Cerebellar nuclear complex (tissue), 1 donor: ENCODE results near the gene UBL4A.

ENCODE experiments used
- DNase-seq, 2 experiments: peaks; one replicate each; lab custom pipeline; 2025; lab: John Stamatoyannopoulos, UW

The UBL4A gene

DNA sequence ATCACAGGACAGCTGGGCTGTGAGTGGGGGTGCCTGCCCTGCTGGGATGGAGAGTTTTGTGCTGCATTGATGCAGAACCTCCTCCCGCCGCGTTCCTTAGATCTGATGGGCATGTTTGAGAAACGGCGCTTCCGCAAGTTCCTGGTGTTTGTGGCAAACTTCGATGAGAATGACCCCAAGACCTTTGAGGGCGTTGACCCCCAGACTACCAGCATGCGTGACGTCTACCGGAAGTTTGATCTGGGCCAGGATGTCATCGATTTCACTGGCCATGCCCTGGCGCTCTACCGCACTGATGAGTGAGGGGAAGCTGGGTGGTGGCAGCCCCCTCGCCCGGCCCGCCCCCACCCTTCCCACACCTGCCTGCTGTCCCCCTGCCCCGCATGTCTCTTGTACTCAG is 46.6 kb downstream of the UBL4A start:
- DNase-seq, result no peak

DNA sequence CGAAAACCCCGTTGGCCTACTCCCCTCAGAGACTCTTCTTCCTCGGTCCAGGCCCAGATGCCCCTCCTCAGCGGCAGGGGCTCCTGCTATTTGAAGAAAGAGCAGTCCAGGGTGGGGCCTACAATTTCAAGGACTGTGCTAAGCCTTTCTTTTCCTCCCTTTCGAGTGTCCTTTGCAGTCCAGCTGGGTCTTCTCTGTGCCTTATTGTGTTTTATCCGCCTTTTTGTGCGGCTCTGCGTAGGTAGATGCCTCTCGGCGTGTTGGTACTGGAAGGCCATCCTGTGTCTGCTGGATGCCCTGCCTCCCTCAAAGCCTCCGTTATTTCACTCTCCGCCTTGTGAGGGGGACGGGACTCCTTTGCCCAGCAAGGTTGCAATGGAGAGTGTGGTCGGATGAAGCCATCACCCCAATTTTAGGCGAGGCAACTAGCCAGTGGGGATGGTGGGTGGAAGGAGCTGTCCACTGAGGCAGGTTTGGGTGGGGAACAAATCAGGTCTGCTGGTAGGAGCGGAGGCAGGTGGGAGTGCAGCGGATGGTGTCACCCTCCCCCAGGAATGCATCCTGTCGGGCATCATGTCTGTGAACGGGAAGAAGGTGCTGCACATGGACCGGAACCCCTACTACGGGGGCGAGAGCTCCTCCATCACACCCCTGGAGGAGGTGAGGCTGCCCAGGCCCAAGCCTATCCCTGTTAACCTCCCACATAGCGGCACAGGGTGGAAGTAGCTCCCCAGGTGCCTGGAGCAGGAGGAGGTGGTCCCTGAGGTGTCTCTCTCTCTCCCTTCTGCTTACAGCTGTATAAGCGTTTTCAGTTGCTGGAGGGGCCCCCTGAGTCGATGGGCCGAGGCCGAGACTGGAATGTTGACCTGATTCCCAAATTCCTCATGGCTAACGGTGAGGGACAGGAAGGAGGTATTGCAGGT is 48.2 kb downstream of the UBL4A start:
- DNase-seq, result no peak

DNA sequence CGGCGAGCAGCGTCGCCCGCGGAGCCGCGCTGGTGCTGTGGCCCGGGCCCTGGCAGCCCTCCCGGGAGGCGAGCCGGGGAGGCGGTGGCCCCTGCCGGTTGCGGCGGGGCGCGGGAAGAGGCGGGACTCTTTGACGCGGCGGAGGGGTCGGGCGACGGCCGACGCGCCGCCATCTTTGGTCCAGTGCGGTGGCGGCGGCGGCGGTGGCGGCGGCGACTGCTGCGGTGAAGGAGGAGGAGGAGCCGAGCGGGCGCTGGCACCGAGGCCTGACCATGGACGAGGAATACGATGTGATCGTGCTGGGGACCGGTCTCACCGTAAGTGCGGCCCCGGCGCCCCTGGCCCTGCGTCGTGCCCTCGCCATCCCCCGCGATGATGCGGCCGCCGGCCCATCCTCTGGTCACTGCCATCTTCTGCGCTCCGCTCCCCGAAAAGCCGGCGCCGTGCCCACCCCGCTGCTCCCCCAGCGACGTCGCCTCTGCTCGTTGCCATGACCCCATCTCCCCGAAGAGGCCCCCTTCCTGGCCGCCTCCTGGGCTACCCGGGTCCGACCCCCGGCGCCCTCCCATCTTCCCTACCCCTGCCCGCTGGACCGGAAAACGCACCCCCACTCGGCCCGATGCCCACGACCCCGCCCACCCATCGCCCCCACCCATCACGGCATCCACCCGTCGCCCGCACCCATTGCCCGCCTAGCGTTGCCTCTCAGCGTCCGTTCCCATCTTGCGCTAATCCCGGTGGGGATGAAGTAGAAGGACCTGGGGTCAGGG is 49.2 kb downstream of the UBL4A start, which contains the start of gene GDI1:
Gene GDI1 (plus strand): TSS at position 172 of the 770 bp plus-strand sequence. CDS start 101 bp downstream, at position 273.
- no peak for DNase-seq

DNA sequence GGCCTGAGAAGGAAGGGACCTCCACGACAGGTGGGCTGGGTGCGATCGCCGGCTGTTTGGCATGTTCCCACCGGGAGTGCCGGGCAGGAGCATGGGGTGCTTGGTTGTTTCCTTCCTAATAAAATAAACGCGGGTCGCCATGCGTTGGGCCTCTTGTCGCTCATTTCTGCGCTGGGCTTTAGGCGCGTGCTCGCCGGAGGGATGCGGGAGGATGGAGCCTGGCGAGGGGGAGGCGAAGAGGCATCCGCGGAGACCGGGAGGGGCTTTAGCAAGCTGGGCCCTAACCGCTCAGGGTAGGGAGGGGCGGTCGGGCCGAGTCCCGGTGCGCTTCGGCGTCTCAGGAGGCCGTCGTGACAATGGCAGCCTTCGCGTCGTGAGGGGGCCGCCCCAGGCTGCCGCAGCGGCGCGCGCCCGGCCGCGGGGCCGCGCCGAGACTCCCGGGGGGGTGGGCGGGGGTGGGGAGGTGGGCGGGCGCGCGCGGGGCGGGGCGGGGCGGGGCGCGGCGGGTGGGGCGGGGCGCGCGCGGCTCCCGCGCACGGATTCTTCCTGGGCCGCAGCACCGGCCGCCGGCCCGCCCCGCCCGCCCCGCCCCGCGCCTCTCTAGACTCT is 49.9 kb downstream of the UBL4A start:
- no peak for DNase-seq

DNA sequence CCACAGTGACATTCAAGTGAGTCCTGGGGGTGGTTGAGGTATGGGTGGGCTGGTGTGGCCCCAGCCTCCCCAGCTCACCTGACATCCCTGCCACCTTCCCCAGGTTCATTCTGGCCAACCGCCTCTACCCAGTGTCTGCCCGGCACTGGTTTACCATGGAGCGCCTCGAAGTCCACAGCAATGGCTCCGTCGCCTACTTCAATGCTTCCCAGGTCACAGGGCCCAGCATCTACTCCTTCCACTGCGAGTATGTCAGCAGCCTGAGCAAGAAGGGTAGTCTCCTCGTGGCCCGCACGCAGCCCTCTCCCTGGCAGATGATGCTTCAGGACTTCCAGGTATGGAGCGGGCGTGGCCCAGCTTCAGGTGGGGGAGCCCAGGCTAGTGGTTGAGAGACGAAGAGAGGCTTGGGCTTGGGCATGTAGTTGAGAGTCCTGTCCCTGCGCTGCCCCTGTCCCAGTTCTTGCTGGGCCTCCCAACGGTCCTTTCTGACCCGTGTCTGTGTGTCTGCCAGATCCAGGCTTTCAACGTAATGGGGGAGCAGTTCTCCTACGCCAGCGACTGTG is 51.2 kb downstream of the UBL4A start:
- no peak for DNase-seq

DNA sequence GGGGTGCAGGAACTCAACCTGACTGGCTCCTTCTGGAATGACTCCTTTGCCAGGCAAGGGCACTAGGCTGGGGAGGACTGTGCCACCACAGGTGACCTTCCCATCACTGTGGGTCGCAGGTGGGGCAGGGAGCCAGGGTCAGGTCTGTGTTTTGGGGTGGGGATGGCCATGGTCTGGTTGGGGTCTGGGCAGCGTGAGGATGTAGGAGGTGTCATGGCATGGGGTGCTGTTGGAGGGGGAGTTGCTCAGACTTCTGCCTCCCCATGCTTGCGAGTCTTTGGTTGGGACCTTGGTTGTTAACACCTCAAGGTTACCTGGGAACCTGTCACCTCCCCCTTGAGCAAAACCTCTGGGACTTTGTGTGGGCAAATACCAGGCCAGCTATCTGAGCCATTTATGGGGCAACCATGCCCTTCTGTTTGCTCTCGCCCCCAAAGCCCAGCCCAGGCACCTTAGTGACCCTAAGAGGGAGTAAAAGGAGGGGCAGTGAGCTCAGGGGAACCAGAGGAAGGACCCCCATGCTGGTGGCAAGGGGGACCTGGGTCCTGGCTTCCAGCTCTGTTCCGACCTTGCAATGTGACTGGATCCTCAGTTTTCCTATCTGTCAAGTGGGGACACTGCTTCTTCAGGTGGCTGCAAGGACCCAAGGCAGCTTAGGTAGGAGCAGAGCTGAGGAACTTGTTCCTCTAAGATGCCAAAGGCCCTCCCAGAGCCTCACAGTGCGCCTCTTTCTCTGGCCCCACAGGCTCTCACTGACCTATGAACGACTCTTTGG is 51.8 kb downstream of the UBL4A start:
- no peak for DNase-seq
